OCI-LY7 (cell line): Measurements from ENCODE around the gene DNHD1. TPM values are rescaled to one million over a fixed set of nuclear protein-coding genes. Genes with fewer than 3 reads are reported as not detected.

ENCODE experiments used
- BruUV-seq: library from RNA; stranded (reverse); fragments of 400-500 nt; replicated peaks from 2 replicates; lab custom pipeline; 2021; lab: Mats Ljungman, UMichigan
- CTCF ChIA-PET: fragments of 300-600 bp; sonication (Branson Sonifier 250); formaldehyde crosslinking; loops from one replicate; lab custom pipeline; 2022; ENCODE audit warnings: antibody characterized with exemption; ENCODE audit not compliant: unreplicated experiment; lab: Charles Lee
- POLR2A ChIA-PET: fragments of 300-600 bp; sonication (Branson Sonifier 250); formaldehyde crosslinking; loops from one replicate; lab custom pipeline; 2022; ENCODE audit warnings: antibody characterized with exemption; lab: Charles Lee
- DNase-seq: peaks from one replicate; pipeline ENCODE4 v3.0.0-alpha.2; 2015; ENCODE audit warnings: low spot score
- H2AFZ ChIP-seq: fragments of 200-600 bp; sonication (generic), shearing (Covaris generic); 2 replicates; pipeline ENCODE4 v1.6.1; 2014; ENCODE audit warnings: mild to moderate bottlenecking, antibody characterized with exemption, low read length, moderate library complexity
- H3K27ac ChIP-seq: fragments of 200-600 bp; sonication (generic); 2 replicates; pipeline ENCODE4 v1.5.1; 2014; ENCODE audit warnings: mixed run types, low read depth, mild to moderate bottlenecking, moderate library complexity, low read length, inconsistent platforms; ENCODE audit not compliant: poor library complexity, severe bottlenecking
- H3K36me3 ChIP-seq: fragments of 200-600 bp; sonication (generic); 2 replicates; pipeline ENCODE4 v1.6.1; 2014; ENCODE audit warnings: mild to moderate bottlenecking, antibody characterized with exemption, low read length, moderate library complexity, mixed read lengths; ENCODE audit not compliant: insufficient read depth
- H3K4me1 ChIP-seq: fragments of 200-600 bp; sonication (generic); 2 replicates; pipeline ENCODE4 v1.5.1; 2014; ENCODE audit warnings: mild to moderate bottlenecking, low read length; ENCODE audit not compliant: insufficient read depth, poor library complexity, severe bottlenecking
- H3K4me2 ChIP-seq: fragments of 200-600 bp; sonication (generic); 2 replicates; pipeline ENCODE4 v1.6.1; 2014; ENCODE audit warnings: mild to moderate bottlenecking, low read length
- H3K4me3 ChIP-seq: fragments of 200-600 bp; sonication (generic); 2 replicates; pipeline ENCODE4 v1.5.1; 2014; ENCODE audit warnings: mild to moderate bottlenecking, low read depth, low read length; ENCODE audit not compliant: poor library complexity, severe bottlenecking
- H3K79me2 ChIP-seq: fragments of 200-600 bp; sonication (generic); 2 replicates; pipeline ENCODE4 v1.6.1; 2016; ENCODE audit warnings: low read depth, mild to moderate bottlenecking, low read length, moderate library complexity, mixed read lengths; ENCODE audit not compliant: insufficient read depth
- H3K9me2 ChIP-seq: fragments of 200-600 bp; sonication (generic); 2 replicates; pipeline ENCODE4 v1.6.1; 2016; ENCODE audit warnings: mild to moderate bottlenecking, low read length, mixed read lengths; ENCODE audit not compliant: insufficient read depth
- H3K9me3 ChIP-seq: fragments of 200-600 bp; sonication (generic); 2 replicates; pipeline ENCODE4 v1.6.1; 2014; ENCODE audit warnings: mild to moderate bottlenecking, mixed run types, low read length, mixed read lengths
- H4K20me1 ChIP-seq: fragments of 200-600 bp; sonication (generic); 2 replicates; pipeline ENCODE4 v1.6.1; 2014; ENCODE audit warnings: mild to moderate bottlenecking, antibody characterized with exemption, low read length, moderate library complexity, mixed read lengths; ENCODE audit not compliant: insufficient read depth
- EZH2phosphoT487 ChIP-seq: fragments of 200-600 bp; sonication (generic); IDR thresholded peaks from 2 replicates; pipeline ENCODE4 v1.6.1; 2018; ENCODE audit warnings: low read depth, borderline replicate concordance, mild to moderate bottlenecking, mixed run types, antibody characterized with exemption, low read length, moderate library complexity, mixed read lengths
- intact Hi-C: fragments of 100-400 bp; cut with micrococcal nuclease; formaldehyde crosslinking; loops from one replicate; pipeline ENCODE4 v1.10.0; 2022; ENCODE audit not compliant: unreplicated experiment
- total RNA-seq, 2 experiments: library from RNA; depleted of rRNA in 1 of 2; stranded (reverse); fragments of >200 nt in 1 of 2; shearing (Covaris generic) in 1 of 2; gene quantifications; 2 replicates each; pipeline ENCODE4 v1.2.3, GENCODE V29; 2014 to 2022
- TF ChIP-seq, protein P1 (sequence below): fragments of 200-600 bp; sonication (generic); conservative IDR thresholded peaks from 2 replicates; pipeline ENCODE4 v1.5.1; 2014; ENCODE audit warnings: mild to moderate bottlenecking, antibody characterized with exemption, low read length, moderate library complexity, mixed read lengths

The DNHD1 gene
- total RNA-seq, 2 experiments from 2014 or later = 24.3 to 52.7 TPM

DNA sequence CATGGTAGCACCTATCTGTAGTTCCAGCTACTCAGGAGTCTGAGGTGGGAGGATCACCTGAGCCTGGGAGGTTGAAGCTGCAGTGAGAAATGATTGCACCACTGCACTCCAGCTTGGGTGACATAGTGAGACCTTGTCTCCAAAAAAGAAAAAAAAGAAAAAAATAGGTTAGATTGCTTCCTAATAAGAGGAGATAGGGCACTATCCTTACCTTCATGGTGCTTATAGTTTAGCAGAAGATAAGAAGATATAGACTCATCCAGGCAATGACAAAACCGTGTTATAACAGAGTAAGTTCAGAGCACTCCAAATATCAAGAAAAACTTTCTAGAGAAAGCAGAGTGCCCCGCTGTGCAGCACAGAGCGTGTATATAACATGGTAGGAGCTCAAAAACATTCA is 64.2 kb downstream of the DNHD1 start:
- intact Hi-C loops = no loop called here
- H2AFZ ChIP-seq = no peak overlapping the region
- no peak for DNase-seq
- no peaks in the 10 kb centered on the region for H3K4me1 ChIP-seq
- H3K9me2 ChIP-seq = no peaks in the 10 kb centered on the region
- no peaks in the 10 kb centered on the region for H3K79me2 ChIP-seq
- no peak overlapping the region for H3K27ac ChIP-seq
- H3K4me3 ChIP-seq = no peak overlapping the region
- H3K36me3 ChIP-seq = no peaks in the 10 kb centered on the region
- ChIA-PET CTCF (no interaction called here), POLR2A (no interaction called here)
- BruUV-seq = no TSS peak
- TF ChIP-seq EZH2phosphoT487 = no peak
- no peaks in the 10 kb centered on the region for H3K9me3 ChIP-seq
- no peak overlapping the region for H3K4me2 ChIP-seq
- no peaks in the 10 kb centered on the region for H4K20me1 ChIP-seq

DNA sequence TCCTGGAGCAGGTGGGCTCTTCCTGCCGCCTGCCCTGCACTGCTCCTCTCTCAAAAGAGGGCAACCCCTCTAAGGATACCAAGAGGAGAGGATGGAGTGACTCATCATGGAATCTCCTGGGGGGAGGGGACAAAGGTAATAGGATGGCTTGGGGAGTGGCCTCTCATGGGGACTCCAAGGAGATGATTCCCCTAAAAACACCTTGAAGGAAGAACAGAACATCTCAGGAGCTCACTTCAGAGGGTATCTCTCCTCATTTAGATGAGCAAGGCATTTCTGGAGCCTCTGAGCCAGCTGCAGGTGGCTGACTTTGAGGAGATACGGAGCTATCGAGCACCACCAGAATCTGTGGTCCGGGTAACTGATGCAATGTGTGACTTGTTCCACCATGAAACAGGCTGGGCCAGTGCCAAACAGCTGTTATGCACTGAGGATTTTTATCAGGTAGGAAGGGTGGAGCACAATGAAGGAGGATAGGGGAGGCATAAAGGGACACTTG is 66.1 kb downstream of the DNHD1 start:
- H3K36me3 ChIP-seq = no peaks in the 10 kb centered on the region
- H4K20me1 ChIP-seq = no peaks in the 10 kb centered on the region
- H3K79me2 ChIP-seq = no peaks in the 10 kb centered on the region
- H3K4me3 ChIP-seq = no peak overlapping the region
- no peak overlapping the region for H3K4me2 ChIP-seq
- no peaks in the 10 kb centered on the region for H3K4me1 ChIP-seq
- no peak for TF ChIP-seq EZH2phosphoT487
- intact Hi-C loops = no loop called here
- H3K9me2 ChIP-seq = no peaks in the 10 kb centered on the region
- H2AFZ ChIP-seq = no peak overlapping the region
- no peak for DNase-seq
- no peaks in the 10 kb centered on the region for H3K9me3 ChIP-seq
- H3K27ac ChIP-seq = no peak overlapping the region
- ChIA-PET POLR2A (no interaction called here), CTCF (interaction anchor here (1.0 kb wide), 1 partner anchor 143 kb away, joined by 3 read pairs; no protein-coding TSS in a partner anchor)
- no TSS peak for BruUV-seq

DNA sequence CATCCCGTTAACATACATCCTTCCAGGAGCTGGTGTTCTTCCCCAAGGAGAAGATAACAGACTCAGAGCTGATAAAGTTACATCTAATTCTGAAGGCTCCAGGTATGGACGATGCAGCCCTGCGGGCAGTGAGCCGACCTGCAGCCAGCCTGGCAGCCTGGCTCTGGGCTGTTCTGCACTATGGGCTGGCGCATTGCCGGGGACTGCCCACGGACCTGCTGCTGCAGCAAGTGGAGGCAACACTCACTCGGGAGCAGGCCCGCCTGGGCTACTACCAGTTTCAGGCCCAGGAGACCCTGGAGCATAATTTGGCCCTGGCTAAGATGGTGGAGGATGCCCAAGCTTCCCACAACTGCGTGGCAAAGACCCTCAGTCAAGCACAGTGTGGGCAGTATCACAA is 66.6 kb downstream of the DNHD1 start:
- Histone ChIP-seq H3K4me1 (no peaks in the 10 kb centered on the region), H3K36me3 (no peaks in the 10 kb centered on the region), H2AFZ (no peak overlapping the region), H3K79me2 (no peaks in the 10 kb centered on the region), H3K27ac (no peak overlapping the region), H3K9me3 (no peaks in the 10 kb centered on the region), H3K4me2 (no peak overlapping the region), H3K9me2 (no peaks in the 10 kb centered on the region), H3K4me3 (no peak overlapping the region), H4K20me1 (no peaks in the 10 kb centered on the region)
- ChIA-PET POLR2A (interaction anchor here (0.6 kb wide), 1 partner anchor 241 kb away, joined by 3 read pairs; no protein-coding TSS in a partner anchor), CTCF (interaction anchor here (1.0 kb wide), 1 partner anchor 142 kb away, joined by 3 read pairs; no protein-coding TSS in a partner anchor)
- TF ChIP-seq EZH2phosphoT487 = no peak
- TF ChIP-seq, protein P1, sequence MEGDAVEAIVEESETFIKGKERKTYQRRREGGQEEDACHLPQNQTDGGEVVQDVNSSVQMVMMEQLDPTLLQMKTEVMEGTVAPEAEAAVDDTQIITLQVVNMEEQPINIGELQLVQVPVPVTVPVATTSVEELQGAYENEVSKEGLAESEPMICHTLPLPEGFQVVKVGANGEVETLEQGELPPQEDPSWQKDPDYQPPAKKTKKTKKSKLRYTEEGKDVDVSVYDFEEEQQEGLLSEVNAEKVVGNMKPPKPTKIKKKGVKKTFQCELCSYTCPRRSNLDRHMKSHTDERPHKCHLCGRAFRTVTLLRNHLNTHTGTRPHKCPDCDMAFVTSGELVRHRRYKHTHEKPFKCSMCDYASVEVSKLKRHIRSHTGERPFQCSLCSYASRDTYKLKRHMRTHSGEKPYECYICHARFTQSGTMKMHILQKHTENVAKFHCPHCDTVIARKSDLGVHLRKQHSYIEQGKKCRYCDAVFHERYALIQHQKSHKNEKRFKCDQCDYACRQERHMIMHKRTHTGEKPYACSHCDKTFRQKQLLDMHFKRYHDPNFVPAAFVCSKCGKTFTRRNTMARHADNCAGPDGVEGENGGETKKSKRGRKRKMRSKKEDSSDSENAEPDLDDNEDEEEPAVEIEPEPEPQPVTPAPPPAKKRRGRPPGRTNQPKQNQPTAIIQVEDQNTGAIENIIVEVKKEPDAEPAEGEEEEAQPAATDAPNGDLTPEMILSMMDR = no peak
- intact Hi-C loops = no loop called here
- BruUV-seq = no TSS peak
- DNase-seq = no peak

DNA sequence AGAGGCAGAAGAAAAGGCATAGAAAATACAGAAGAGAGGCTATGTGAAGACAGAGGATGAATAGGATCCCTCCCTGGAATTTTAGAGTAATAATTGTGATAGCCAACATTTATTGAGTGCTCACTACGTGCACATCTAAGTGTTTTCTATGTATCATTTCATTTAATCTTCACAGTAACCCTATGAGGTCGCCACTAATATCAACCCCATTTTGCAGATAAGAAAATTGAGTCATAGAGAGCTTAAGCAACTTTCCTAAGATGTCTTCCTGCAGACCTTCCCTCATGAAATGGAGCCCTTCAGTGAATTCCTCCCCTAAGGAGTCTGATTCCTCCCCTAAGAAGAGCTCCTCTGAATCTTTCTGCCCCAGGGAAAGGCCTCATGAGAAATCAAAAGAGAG is 68.2 kb downstream of the DNHD1 start:
- ChIA-PET POLR2A (no interaction called here), CTCF (no interaction called here)
- Histone ChIP-seq H3K4me1 (no peaks in the 10 kb centered on the region), H3K4me2 (no peak overlapping the region), H3K9me2 (no peaks in the 10 kb centered on the region), H4K20me1 (no peaks in the 10 kb centered on the region), H3K4me3 (no peak overlapping the region), H3K36me3 (no peaks in the 10 kb centered on the region), H3K79me2 (no peaks in the 10 kb centered on the region), H2AFZ (no peak overlapping the region), H3K9me3 (no peaks in the 10 kb centered on the region), H3K27ac (no peak overlapping the region)
- intact Hi-C loops = no loop called here
- DNase-seq = no peak
- BruUV-seq = no TSS peak
- TF ChIP-seq EZH2phosphoT487 = no peak
- TF ChIP-seq, protein P1 = no peak
